BE2C (cell line): Measurements from ENCODE around the gene ABHD12B.

ENCODE experiments used
- DNase-seq: peaks from one replicate; pipeline ENCODE4 v3.0.0-alpha.2; 2020
- H3K27me3 ChIP-seq: fragments of 250-450 bp; sonication (Bioruptor Pico); 2 replicates; pipeline ENCODE4 v1.5.1; 2020; ENCODE audit warnings: mild to moderate bottlenecking
- H3K36me3 ChIP-seq: fragments of 250-450 bp; sonication (Bioruptor Pico); 2 replicates; pipeline ENCODE4 v1.5.1; 2020; ENCODE audit warnings: mild to moderate bottlenecking
- H3K4me1 ChIP-seq: fragments of 250-450 bp; sonication (Bioruptor Pico); 2 replicates; pipeline ENCODE4 v1.5.1; 2020
- H3K4me3 ChIP-seq: 2 replicates; pipeline ENCODE4 v1.5.1; 2011; ENCODE audit warnings: low read depth, low read length
- H3K9me3 ChIP-seq: fragments of 250-450 bp; sonication (Bioruptor Pico); 2 replicates; pipeline ENCODE4 v1.5.1; 2020
- TF ChIP-seq, protein P1 (sequence below): IDR thresholded peaks from 2 replicates; pipeline ENCODE4 v1.5.1; 2012; ENCODE audit warnings: mild to moderate bottlenecking, low read depth, low read length

The ABHD12B gene

DNA sequence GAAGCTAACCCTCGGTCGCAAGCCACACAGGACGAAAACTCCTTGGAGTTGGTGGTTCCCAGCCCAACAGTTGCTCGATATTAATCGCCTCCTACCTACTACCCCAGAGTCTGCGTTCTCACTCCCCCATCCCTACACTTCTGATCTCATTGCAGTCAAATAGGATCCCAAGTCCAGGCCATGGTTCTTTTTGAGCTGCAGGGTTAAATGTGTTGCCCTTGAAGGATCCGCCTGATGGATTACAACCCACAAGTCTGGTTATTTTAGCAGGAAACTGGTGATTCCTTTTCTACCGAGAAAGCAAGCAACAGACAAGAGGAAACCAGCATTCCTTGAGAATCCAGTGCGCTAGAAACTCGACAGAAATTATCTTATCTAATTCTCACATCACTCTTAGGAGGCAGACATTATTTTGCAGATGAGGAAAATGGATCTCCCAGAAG is 40.1 kb upstream of the ABHD12B start:
- Histone ChIP-seq H3K9me3 (no peaks in the 10 kb centered on the region), H3K27me3 (no peaks in the 10 kb centered on the region; the same call in 1 of the 2 replicates), H3K4me1 (no peaks in the 10 kb centered on the region)

DNA sequence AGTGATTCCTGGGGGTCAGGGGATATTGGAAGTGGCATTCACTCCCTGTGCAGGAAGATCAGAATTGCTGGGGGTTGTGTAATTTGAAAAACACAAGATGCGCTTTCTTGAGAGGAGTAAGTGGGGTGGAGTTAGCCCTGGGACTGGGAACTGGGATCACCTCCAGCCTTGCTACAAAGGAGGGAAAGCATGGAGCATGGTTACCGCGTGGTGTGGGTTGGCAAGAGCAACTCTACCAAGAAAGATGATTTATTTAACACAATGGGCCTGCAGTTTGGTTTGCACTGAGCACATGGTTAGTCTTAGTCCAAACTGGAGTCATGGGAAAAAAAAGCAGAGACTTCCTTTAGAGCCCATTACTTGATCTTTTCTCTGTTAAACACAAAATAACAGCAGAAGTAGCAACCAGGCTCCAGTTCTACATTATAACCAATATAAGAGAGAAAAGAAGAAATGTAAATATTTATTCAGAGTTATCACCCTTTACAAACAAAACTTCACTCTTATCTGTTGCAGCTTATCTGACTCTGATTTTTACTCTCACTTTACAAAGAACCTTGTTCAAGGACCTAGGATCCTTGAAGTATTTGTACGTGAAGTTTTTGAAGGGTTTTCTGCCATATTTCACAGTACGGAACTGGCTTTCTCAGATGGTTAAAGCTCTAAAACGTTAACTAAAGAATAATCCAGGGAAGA is 38.8 kb upstream of the ABHD12B start:
- Histone ChIP-seq H3K4me3 (no peak overlapping the region), H3K27me3 (no peaks in the 10 kb centered on the region; the same call in 1 of the 2 replicates), H3K4me1 (no peaks in the 10 kb centered on the region), H3K36me3 (no peaks in the 10 kb centered on the region), H3K9me3 (no peaks in the 10 kb centered on the region)
- TF ChIP-seq, protein P1, sequence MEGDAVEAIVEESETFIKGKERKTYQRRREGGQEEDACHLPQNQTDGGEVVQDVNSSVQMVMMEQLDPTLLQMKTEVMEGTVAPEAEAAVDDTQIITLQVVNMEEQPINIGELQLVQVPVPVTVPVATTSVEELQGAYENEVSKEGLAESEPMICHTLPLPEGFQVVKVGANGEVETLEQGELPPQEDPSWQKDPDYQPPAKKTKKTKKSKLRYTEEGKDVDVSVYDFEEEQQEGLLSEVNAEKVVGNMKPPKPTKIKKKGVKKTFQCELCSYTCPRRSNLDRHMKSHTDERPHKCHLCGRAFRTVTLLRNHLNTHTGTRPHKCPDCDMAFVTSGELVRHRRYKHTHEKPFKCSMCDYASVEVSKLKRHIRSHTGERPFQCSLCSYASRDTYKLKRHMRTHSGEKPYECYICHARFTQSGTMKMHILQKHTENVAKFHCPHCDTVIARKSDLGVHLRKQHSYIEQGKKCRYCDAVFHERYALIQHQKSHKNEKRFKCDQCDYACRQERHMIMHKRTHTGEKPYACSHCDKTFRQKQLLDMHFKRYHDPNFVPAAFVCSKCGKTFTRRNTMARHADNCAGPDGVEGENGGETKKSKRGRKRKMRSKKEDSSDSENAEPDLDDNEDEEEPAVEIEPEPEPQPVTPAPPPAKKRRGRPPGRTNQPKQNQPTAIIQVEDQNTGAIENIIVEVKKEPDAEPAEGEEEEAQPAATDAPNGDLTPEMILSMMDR, result no peak
- DNase-seq, result no peak

More for the DNA sequence above, 40.1 kb upstream of the ABHD12B start:
- no peak for DNase-seq
- Histone ChIP-seq H3K36me3 (no peaks in the 10 kb centered on the region), H3K4me3 (peak overlapping the region; percentile 82)
- TF ChIP-seq, protein P1, result no peak

DNA sequence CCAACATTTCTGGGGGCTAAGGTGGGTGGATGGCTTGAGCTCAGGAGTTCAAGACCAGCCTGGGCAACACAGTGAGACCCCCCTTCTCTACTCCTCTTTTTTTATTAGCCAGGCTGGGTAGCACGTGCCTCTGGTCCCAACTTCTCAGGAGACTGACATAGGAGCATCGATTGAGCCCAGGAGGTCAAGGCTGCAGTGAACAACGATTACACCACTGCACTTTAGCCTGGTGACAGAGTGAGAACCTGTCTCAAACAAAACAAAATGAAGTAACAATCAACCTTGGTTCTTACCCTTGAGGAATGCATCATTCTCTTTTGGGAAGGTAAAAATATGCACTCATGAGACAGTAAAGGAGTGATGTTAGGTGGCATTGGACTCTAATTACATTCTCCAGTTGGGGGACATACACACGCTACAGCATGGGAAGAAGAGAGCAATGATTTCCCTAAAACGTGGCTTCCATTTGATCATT is 37.0 kb upstream of the ABHD12B start:
- Histone ChIP-seq H3K4me3 (no peak overlapping the region), H3K9me3 (no peaks in the 10 kb centered on the region), H3K27me3 (no peaks in the 10 kb centered on the region; the same call in 1 of the 2 replicates), H3K36me3 (no peaks in the 10 kb centered on the region), H3K4me1 (no peaks in the 10 kb centered on the region)
- TF ChIP-seq, protein P1, result no peak
- DNase-seq, result no peak

DNA sequence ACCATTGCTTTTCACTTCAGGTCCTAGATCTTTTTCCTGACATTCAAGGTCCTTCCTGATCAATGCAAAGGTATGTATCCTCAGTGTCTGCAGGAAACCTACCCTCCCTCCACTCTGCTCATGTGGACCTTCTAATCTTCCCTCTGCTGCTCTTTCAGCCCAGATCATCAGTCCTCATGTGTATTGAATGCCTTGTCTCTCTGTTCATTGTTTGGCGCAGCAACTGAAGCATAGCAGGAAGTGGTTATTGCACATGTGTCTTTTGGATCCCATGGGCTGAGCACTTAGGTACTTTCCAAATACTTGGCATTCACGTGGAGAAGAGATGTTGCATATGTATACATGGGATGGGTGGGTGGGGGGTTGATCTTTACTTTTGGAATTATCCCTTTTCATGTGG is 36.6 kb upstream of the ABHD12B start:
- TF ChIP-seq, protein P1, result no peak
- Histone ChIP-seq H3K36me3 (no peaks in the 10 kb centered on the region), H3K4me1 (no peaks in the 10 kb centered on the region), H3K27me3 (no peaks in the 10 kb centered on the region; the same call in 1 of the 2 replicates), H3K9me3 (no peaks in the 10 kb centered on the region), H3K4me3 (no peak overlapping the region)
- no peak for DNase-seq

DNA sequence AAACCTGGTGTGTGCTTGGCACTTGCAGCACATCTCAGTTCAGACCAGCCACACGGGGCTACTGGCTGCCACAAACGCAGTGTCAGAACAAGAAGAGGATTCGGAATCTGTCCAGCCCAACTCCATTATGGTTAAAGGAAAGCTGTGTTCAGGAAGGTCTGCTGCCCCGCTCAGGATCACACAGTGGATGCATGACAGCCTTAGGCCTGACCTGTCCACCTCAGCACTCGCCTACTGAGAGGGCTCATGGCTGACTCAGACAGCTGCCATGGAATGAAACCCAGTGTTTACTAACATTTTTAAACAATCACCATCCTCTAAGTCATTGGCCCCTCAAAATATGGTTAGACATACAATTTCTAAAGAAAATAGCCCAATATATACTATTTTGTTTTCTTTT is 35.3 kb upstream of the ABHD12B start:
- H3K4me1 ChIP-seq, result no peaks in the 10 kb centered on the region
- H3K4me3 ChIP-seq, result no peak overlapping the region
- no peak for DNase-seq
- H3K27me3 ChIP-seq, result no peaks in the 10 kb centered on the region; the same call in 1 of the 2 replicates
- no peaks in the 10 kb centered on the region for H3K36me3 ChIP-seq
- no peaks in the 10 kb centered on the region for H3K9me3 ChIP-seq
- TF ChIP-seq, protein P1, result no peak

DNA sequence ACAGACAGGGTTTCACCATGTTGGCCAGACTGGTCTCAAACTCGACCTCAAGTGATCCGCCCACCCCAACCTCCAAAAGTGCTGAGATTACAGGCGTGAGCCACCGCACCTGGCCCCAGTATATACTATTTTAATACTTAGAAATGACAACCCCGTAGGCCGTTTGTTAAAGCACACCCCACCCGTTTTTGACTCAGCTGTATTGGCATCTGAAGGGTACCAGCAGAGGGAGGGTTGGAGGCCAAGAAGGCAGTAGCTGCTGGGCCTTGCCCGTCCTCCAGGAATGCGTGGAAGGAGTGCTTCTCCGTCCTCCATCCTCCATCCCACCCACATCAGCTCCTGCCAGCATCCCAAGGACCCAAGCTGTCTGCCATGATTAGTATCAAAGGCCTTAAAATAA is 34.6 kb upstream of the ABHD12B start:
- no peak for DNase-seq
- H3K4me1 ChIP-seq, result no peaks in the 10 kb centered on the region
- no peaks in the 10 kb centered on the region for H3K27me3 ChIP-seq

More for the DNA sequence above, 34.6 kb upstream of the ABHD12B start:
- H3K36me3 ChIP-seq, result no peaks in the 10 kb centered on the region
- no peaks in the 10 kb centered on the region for H3K9me3 ChIP-seq
- TF ChIP-seq, protein P1, result no peak
- H3K4me3 ChIP-seq, result no peak overlapping the region
